ENCODE measurements around the gene COBLL1. TPM values are rescaled to one million over a fixed set of nuclear protein-coding genes. Genes with fewer than 3 reads are reported as not detected.
A peak's percentile ranks its signal among the peaks of the same experiment; 100 is the strongest.

Gene COBLL1
- polyA plus RNA-seq, 1 donor = 7.3 TPM

GRCh38 chr2:164669291-164669690 lies 172.3 kb downstream of the COBLL1 start:
- no peak for DNase-seq

- DNase-seq = no peak
Observed at GRCh38 chr2:164667566-164667965, 174.1 kb downstream of the COBLL1 start.

GRCh38 chr2:164664070-164664469 lies 177.6 kb downstream of the COBLL1 start:
- no peak for DNase-seq

- no peak for DNase-seq
Observed at GRCh38 chr2:164662868-164663631, 178.6 kb downstream of the COBLL1 start.

GRCh38 chr2:164662066-164662465 lies 179.6 kb downstream of the COBLL1 start:
- DNase-seq = peak; percentile 28

GRCh38 chr2:164661349-164661748 lies 180.3 kb downstream of the COBLL1 start:
- DNase-seq = no peak

- no peak for DNase-seq
Observed at GRCh38 chr2:164657129-164657528, 184.5 kb downstream of the COBLL1 start.

- DNase-seq = no peak
Observed at GRCh38 chr2:164655750-164656149, 185.9 kb downstream of the COBLL1 start.

GRCh38 chr2:164655336-164655735 lies 186.3 kb downstream of the COBLL1 start:
- no peak for DNase-seq

GRCh38 chr2:164651361-164651760 lies 190.3 kb downstream of the COBLL1 start:
- no peak for DNase-seq

GRCh38 chr2:164644036-164644700 lies 197.5 kb downstream of the COBLL1 start:
- DNase-seq = no peak

GRCh38 chr2:164642946-164643555 lies 198.6 kb downstream of the COBLL1 start:
- DNase-seq = no peak

GRCh38 chr2:164642268-164642667 lies 199.4 kb downstream of the COBLL1 start:
- DNase-seq = no peak

Other genes with a start within 250 kb of the COBLL1 start
- 2.4 TPM for gene GRB14, start 220.3 kb downstream of the COBLL1 start, polyA plus RNA-seq (ENCODE audit: insufficient read length)
- 0.15 TPM for gene SLC38A11, start 113.7 kb upstream of the COBLL1 start, polyA plus RNA-seq (ENCODE audit: insufficient read length)